ENCODE measurements around the gene DCTPP1. TPM values are rescaled to one million over a fixed set of nuclear protein-coding genes. Genes with fewer than 3 reads are reported as not detected.
"Not testable (repeated sequence)": the region's sequence is repeated elsewhere in the genome, so short reads cannot be mapped to it uniquely, and the experiment has no call there.

Gene DCTPP1
- total RNA-seq, 4 donors from 2014 or later, result 7.4 to 28.6 (median 22.7) TPM

DNA sequence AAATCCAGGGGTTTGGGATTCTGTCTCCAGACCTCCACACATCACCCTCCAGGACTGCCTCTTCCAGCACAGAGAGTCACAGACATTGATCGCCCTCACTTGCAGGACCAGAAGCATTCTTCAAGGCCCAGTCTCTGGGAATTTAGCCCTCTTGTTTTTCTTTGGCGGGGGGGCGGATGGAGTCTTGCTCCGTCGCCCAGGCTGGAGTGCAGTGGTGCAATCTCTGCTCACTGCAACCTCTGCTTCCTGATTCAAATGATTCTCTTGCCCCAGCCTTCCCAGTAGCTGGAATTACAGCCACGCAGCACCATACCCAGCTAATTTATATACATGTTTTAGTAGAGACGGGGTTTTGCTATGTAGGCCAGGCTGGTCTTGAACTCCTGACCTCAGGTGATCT lies 34.2 kb upstream of the DCTPP1 start:
- no peak for DNase-seq
- Histone ChIP-seq H3K9me3 (no peaks in the 10 kb centered on the region), H3K27me3 (no peaks in the 10 kb centered on the region), H3K4me1 (peaks cover 0 to 4% (median 0%) of the 10 kb centered on the region in 3 donors), H3K4me3 (no peak overlapping the region), H3K36me3 (no peaks in the 10 kb centered on the region), H3K27ac (no peak overlapping the region)
- 84 to 91% methylated on average over 6 to 7 of the region's 7 CpGs for WGBS, 2 donors
- no peak for TF ChIP-seq POLR2A (IDR thresholded peaks at IDR 0.05)
- TF ChIP-seq, protein P1, sequence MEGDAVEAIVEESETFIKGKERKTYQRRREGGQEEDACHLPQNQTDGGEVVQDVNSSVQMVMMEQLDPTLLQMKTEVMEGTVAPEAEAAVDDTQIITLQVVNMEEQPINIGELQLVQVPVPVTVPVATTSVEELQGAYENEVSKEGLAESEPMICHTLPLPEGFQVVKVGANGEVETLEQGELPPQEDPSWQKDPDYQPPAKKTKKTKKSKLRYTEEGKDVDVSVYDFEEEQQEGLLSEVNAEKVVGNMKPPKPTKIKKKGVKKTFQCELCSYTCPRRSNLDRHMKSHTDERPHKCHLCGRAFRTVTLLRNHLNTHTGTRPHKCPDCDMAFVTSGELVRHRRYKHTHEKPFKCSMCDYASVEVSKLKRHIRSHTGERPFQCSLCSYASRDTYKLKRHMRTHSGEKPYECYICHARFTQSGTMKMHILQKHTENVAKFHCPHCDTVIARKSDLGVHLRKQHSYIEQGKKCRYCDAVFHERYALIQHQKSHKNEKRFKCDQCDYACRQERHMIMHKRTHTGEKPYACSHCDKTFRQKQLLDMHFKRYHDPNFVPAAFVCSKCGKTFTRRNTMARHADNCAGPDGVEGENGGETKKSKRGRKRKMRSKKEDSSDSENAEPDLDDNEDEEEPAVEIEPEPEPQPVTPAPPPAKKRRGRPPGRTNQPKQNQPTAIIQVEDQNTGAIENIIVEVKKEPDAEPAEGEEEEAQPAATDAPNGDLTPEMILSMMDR (IDR thresholded peaks at IDR 0.05), result no peak
- intact Hi-C loops (cut with DNase I), result no loop called here

DNA sequence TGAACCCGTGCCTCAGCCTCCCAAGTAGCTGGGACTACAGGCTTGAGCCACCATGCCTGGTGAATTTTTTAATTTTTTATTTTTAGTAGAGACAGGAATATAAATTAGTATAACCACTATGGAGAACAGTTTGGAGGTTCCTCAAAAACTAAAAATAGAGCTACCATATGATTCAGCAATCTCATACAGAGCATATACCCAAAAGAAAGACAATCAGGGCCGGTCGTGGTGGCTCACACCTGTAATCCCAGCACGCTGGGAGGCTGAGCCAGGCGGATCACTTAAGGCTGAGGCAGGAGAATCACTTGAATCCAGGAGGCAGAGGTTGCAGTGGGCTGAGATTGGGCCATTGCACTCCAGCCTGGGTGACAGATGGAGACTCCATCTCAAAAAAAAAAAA lies 31.6 kb upstream of the DCTPP1 start:
- WGBS, 2 donors, result 78 to 87% methylated on average over 5 of the region's 5 CpGs
- H3K27ac ChIP-seq; H3K27me3 ChIP-seq; H3K36me3 ChIP-seq; intact Hi-C loops (cut with DNase I); H3K4me3 ChIP-seq; DNase-seq; H3K9me3 ChIP-seq; H3K4me1 ChIP-seq: not testable (repeated sequence)

DNA sequence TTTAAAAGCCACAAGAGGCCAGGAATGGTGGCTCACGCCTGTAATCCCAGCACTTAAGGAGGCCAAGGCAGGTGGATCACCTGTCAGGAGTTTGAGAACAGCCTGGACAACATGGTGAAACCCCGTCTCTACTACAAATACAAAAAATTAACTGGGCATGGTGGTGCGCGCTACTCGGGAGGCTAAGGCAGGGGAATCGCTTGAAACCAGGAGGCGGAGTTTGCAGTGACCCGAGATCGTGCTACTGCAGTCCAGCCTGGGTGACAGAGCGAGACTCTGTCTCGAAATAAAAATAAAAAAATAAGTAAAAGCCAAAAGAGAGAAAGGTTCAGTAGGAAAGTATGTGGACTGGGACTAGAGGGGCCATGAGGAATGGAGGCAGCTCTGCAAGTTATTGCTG lies 29.6 kb upstream of the DCTPP1 start:
- no peak overlapping the region for H3K27ac ChIP-seq
- DNase-seq, result no peak

DNA sequence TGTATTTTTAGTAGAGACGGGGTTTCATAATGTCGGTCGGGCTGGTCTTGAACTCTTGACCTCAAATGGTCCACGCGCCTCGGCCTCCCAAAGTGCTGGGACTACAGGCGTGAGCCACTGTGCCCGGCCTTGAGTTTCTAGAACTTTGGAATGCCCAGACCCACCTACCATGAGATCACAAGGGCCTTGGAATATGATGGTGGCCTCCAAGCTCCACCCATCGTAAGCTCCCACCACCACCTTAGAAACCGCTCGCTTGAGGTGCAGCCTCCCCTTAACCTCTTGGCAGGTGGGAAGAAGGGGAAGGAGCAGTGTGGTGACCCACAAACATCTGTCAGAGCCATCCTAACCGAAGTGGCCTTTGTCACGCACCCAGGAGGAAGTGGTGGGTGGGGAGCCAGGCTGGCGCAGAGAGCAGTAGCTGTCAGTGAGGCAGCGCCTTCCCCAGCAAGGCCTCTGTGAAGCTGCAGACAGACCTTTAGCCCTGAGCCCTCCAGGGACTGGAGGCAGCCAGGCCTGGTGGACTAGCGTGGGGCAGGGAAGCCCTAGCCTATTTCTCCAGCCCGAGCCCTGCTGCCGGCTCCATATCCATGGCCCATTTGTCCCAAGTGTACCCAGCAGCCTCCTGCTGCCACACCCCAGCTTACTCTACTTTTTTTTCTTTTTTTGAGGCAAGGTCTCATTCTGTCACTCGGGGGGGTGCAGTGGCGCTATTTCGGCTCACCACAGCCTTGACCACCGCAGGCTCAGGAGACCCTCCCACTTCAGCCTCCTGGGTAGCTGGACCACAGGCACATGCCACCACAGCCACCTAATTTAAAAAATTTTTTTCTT lies 28.9 kb upstream of the DCTPP1 start:
- H3K27ac ChIP-seq, result peak overlapping the region in 1 of 4 donors; percentile 49

More for the DNA sequence above, 29.6 kb upstream of the DCTPP1 start:
- Histone ChIP-seq H3K4me3 (no peak overlapping the region), H3K36me3 (no peaks in the 10 kb centered on the region), H3K27me3 (no peaks in the 10 kb centered on the region), H3K9me3 (no peaks in the 10 kb centered on the region), H3K4me1 (peaks cover 0 to 9% (median 0%) of the 10 kb centered on the region in 3 donors)
- 80 to 91% methylated on average over 10 to 11 of the region's 11 CpGs for WGBS, 2 donors
- TF ChIP-seq, protein P1 (IDR thresholded peaks at IDR 0.05), result no peak
- intact Hi-C loops (cut with DNase I), result no loop called here

DNA sequence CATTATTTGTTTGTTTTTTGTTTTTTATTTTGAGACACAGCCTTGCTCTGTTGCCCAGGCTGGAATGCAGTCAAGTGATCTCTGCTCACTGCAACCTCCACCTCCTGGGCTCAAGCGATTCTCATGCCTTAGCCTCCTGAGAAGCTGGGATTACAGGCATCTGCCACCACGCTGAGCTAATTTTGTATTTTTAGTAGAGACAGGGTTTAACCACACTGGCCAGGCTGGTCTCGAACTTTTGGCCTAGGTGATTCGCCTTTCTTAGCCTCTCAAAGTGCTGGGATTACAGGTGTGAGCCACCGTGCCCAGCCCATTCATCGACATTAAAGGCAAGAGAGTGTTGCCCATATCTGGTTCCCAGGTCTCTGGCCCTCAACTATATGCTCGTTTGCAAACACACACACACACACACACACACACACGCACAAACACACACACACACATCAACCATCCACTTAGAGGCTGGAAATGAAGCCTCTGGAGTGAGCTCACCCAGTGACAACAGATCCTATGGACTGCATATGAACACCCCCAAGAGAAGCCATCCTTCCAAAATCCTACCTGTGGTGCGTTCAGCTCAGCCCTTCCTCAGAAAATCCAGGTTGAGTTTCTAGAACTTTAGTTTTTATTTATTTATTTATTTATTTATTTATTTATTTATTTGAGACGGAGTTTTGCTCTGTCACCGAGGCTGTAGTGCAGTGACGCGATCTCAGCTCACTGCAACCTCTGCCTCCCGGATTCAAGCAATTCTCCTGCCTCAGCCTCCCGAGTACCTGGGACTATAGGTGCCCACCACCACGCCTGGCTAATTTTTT lies 28.1 kb upstream of the DCTPP1 start:
- H3K4me1 ChIP-seq, result peaks cover 0 to 9% (median 0%) of the 10 kb centered on the region in 3 donors
- no peaks in the 10 kb centered on the region for H3K9me3 ChIP-seq
- WGBS, 2 donors, result 79 to 89% methylated on average over 12 to 16 of the region's 16 CpGs
- no peaks in the 10 kb centered on the region for H3K36me3 ChIP-seq
- H3K4me3 ChIP-seq, result no peak overlapping the region
- TF ChIP-seq, protein P1 (IDR thresholded peaks at IDR 0.05), result no peak
- no peak for TF ChIP-seq POLR2A (IDR thresholded peaks at IDR 0.05)
- no peak for DNase-seq
- intact Hi-C loops (cut with DNase I), result no loop called here
- no peaks in the 10 kb centered on the region for H3K27me3 ChIP-seq
- no peak overlapping the region for H3K27ac ChIP-seq

More for the DNA sequence above, 28.9 kb upstream of the DCTPP1 start:
- no peak for TF ChIP-seq POLR2A (IDR thresholded peaks at IDR 0.05)
- TF ChIP-seq, protein P1 (IDR thresholded peaks at IDR 0.05), result no peak
- Histone ChIP-seq H3K36me3 (no peaks in the 10 kb centered on the region), H3K27me3 (no peaks in the 10 kb centered on the region), H3K4me3 (no peak overlapping the region), H3K4me1 (peaks cover 0 to 9% (median 0%) of the 10 kb centered on the region in 3 donors), H3K9me3 (no peaks in the 10 kb centered on the region)
- DNase-seq, result no peak
- 66 to 79% methylated on average over 9 to 15 of the region's 22 CpGs for WGBS, 2 donors
- intact Hi-C loops (cut with DNase I), result no loop called here
